ENCODE results near the gene EIF2AK2.

- no peak for TF ChIP-seq POLR2A (IDR thresholded peaks at IDR 0.05)
- TF ChIP-seq CTCF (IDR thresholded peaks at IDR 0.05) = no peak
Observed at GRCh38 chr2:37190290-37190689, 33.5 kb upstream of the EIF2AK2 start.
